Fibroblast of pulmonary artery (primary cell): Measurements from ENCODE around the gene ACE2.
"Not testable (repeated sequence)": the region's sequence is repeated elsewhere in the genome, so short reads cannot be mapped to it uniquely, and the experiment has no call there.

ENCODE experiments used
- DNase-seq: peaks from one replicate; pipeline ENCODE4 v3.0.0-alpha.2; 2010; ENCODE audit warnings: low read depth
- H3K4me3 ChIP-seq: replicated peaks from 2 replicates; pipeline ENCODE4 v1.5.1; 2011; ENCODE audit warnings: low read depth, mild to moderate bottlenecking, control low read depth, low read length, moderate library complexity
- CTCF ChIP-seq: IDR thresholded peaks from 2 replicates; pipeline ENCODE4 v1.5.1; 2011; ENCODE audit warnings: mild to moderate bottlenecking, control low read depth, low read length, inconsistent platforms; ENCODE audit errors: missing control alignments

ACE2 gene

DNA sequence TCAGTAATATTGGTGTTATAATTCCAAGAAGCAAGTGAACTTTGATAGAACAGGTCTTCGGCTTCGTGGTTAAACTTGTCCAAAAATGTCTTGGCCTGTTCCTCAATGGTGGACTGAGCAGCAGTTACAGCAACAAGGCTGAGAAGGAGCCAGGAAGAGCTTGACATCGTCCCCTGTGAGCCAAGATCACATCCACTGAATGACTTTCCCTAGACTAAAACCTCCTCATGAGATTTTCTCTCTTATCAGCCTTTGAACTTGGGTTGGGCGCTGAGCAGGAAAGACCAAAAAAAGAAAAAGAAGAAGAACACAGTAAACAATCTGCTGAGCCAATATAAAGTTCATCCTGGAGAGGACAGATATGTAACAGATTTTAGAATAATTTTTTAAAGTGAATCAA, at the start of gene ACE2:
Gene ACE2 (minus strand): TSS at position 216 of the 400 bp plus-strand sequence. CDS start 49 bp downstream, at position 167.
- DNase-seq = no peak
- no peak within 1 kb of the TSS for H3K4me3 ChIP-seq
- TF ChIP-seq CTCF = no peak

- H3K4me3 ChIP-seq, DNase-seq: not testable (repeated sequence)
Measured at GRCh38 chrX:15647510-15647909, 46.8 kb upstream of the ACE2 start.

DNA sequence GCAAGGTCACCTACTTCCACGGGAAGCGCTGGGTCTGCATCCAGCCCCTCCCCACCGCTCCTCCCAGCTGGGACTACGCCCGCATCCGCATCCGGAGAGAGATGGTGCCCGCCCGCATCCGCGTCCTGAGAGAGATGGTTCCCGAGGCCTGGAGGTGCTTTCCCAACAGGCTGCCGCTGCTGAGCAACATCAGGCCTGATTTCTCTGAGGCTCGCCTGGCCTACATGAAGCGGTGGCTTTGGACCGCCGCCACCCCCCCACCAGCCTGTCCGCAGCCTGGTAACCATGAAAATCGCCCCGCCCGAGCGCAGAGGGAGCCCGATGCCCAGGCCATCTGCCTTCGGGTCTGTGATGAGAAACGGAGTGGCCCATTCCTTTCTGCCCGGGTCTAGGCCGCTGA, 45.8 kb upstream of the ACE2 start:
- no peak for TF ChIP-seq CTCF
- no peak overlapping the region for H3K4me3 ChIP-seq
- no peak for DNase-seq

DNA sequence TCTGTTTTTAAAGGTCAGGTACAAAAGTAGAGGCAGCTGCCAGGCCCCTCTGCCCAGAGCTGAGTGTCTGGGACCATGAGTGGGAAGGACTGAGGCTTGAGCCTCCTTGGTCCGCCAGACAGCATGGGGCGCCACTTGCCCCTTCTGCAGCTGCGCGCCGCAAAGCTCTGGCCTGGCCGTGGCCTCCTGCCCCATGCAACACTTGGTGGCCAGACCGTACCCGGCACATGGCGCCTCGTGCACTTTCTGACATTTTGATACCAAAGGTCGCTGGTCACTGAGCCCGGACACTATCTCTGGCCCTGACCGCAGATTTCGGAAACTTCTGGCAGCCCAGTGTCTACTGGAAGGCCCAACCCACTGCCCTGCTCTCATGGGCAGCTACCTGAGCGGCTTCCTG, 45.3 kb upstream of the ACE2 start:
- H3K4me3 ChIP-seq = no peak overlapping the region
- no peak for TF ChIP-seq CTCF
- DNase-seq = no peak

- no peak for DNase-seq
- TF ChIP-seq CTCF = no peak
Measured at GRCh38 chrX:15645266-15645665, 44.5 kb upstream of the ACE2 start.

GRCh38 chrX:15644560-15644872, 43.8 kb upstream of the ACE2 start:
- no peak for TF ChIP-seq CTCF
- no peak for DNase-seq

More at GRCh38 chrX:15645266-15645665, 44.5 kb upstream of the ACE2 start:
- no peak overlapping the region for H3K4me3 ChIP-seq

DNA sequence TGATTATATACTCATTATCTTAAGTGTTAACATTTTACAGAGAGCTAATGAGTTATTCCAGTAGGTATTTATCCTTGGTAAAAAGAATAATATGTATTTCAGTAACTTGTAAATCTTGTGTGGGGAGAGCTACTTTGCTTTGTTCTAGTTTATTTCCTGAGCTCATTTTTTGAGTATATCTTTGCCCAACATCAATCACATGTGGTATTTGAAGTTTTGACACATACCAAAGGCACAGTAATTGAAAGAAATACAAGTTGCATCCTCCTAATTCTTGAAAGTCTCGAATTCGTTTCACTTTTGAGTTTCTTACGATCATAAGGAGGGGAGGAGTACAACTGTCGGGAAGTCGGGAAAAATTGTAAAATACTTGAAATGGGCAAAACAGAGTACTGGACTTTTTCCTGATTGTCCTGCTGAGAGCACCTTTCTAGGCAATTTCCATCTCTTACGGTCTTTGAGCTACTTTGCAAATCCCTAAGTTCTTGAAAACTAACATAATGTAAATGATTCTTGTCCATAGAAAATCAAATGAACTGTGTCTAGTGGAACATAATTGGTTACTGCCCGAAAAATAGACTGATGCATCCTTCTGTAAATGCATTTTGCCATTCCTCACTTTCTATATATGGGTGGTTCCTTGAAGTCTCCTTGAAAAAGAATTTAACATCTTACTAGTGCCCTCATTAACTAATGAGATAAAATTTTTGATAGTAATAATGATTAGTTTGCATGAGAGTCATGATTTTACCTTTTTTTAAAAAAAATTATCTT, 43.2 kb upstream of the ACE2 start:
- H3K4me3 ChIP-seq = no peak overlapping the region
- TF ChIP-seq CTCF = no peak
- DNase-seq = no peak

More at GRCh38 chrX:15644560-15644872, 43.8 kb upstream of the ACE2 start:
- no peak overlapping the region for H3K4me3 ChIP-seq
